Measurements from ENCODE around the gene AP3S2.

DNA sequence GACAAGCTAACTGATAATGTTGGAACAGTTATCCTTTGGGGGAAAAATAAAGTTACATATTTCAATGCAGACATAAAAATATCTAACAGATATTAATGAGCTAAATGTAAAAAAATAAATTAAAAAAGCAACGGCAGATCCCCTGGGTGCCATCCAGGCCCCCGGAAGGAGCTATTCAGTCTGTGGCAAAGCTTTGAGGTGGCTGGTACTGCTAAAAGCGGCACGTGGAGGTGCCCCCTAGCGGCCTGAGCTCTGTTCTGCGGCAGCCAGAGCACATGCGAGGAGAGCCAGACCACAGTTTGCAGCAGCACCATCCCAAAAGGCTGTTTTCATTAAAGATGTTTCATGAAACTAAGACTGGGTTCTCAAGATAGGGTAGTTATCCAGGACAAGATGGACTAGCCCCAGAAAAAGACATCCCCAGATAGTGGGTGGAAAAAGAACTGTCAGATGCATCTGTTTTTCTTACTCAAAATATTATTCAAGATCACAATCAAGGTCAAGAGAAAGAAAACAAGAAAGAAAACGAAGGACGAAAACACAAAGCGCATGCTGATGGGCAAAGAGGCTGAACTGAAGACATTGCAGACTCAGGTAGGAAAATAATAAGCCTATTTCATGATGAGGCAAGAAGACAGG, 18.7 kb downstream of the AP3S2 start:
- TF ChIP-seq, protein P1, sequence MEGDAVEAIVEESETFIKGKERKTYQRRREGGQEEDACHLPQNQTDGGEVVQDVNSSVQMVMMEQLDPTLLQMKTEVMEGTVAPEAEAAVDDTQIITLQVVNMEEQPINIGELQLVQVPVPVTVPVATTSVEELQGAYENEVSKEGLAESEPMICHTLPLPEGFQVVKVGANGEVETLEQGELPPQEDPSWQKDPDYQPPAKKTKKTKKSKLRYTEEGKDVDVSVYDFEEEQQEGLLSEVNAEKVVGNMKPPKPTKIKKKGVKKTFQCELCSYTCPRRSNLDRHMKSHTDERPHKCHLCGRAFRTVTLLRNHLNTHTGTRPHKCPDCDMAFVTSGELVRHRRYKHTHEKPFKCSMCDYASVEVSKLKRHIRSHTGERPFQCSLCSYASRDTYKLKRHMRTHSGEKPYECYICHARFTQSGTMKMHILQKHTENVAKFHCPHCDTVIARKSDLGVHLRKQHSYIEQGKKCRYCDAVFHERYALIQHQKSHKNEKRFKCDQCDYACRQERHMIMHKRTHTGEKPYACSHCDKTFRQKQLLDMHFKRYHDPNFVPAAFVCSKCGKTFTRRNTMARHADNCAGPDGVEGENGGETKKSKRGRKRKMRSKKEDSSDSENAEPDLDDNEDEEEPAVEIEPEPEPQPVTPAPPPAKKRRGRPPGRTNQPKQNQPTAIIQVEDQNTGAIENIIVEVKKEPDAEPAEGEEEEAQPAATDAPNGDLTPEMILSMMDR (IDR thresholded peaks at IDR 0.05): peak in 1 of 3 donors; percentile 85
- TF ChIP-seq POLR2A (IDR thresholded peaks at IDR 0.05): no peak
